Spleen (tissue), 11 donors: ENCODE data around the gene RABL6. TPM values are rescaled to one million over a fixed set of nuclear protein-coding genes. Genes with fewer than 3 reads are reported as not detected.
"Not testable (repeated sequence)": the region's sequence is repeated elsewhere in the genome, so short reads cannot be mapped to it uniquely, and the experiment has no call there.

ENCODE experiments used
- DNase-seq: peaks from one replicate; pipeline ENCODE4 v3.0.0-alpha.2; 2020
- H3K27ac ChIP-seq, 8 donors: fragments of 200-600 bp; sonication (generic) in 7 of 8; 1 replicate in 4 of 8; 2 replicates in 4 of 8; pipeline versions ENCODE4 v1.5.0 to v1.8.0; 2016 to 2021; ENCODE audit warnings: inconsistent platforms in 4 of 8, mild to moderate bottlenecking in 4 of 8, moderate library complexity in 1 of 8
- H3K27me3 ChIP-seq, 7 donors: fragments of 200-600 bp; sonication (generic) in 6 of 7; replicated peaks in 1 of 7; 1 replicate in 4 of 7; 2 replicates in 3 of 7; pipeline versions ENCODE4 v1.5.0 to v1.8.0; 2016 to 2021; ENCODE audit warnings: inconsistent platforms in 3 of 7, mild to moderate bottlenecking in 1 of 7
- H3K36me3 ChIP-seq, 6 donors: fragments of 200-600 bp; sonication (generic) in 5 of 6; 1 replicate in 4 of 6; 2 replicates in 2 of 6; pipeline versions ENCODE4 v1.5.0 to v1.8.0; 2016 to 2021; ENCODE audit warnings: inconsistent platforms in 2 of 6
- H3K4me1 ChIP-seq, 6 donors: fragments of 200-600 bp; sonication (generic) in 5 of 6; 1 replicate in 3 of 6; 2 replicates in 3 of 6; pipeline versions ENCODE4 v1.5.0 to v1.8.0; 2016 to 2021; ENCODE audit warnings: inconsistent platforms in 3 of 6
- H3K4me3 ChIP-seq, 8 donors: fragments of 200-600 bp; sonication (generic) in 7 of 8; 1 replicate in 4 of 8; 2 replicates in 4 of 8; pipeline versions ENCODE4 v1.5.0 to v1.8.0; 2016 to 2021; ENCODE audit warnings: inconsistent platforms in 4 of 8, mild to moderate bottlenecking in 4 of 8, moderate library complexity in 2 of 8
- H3K9me3 ChIP-seq, 8 donors: fragments of 200-600 bp; sonication (generic) in 7 of 8; 1 replicate in 4 of 8; 2 replicates in 4 of 8; pipeline versions ENCODE4 v1.5.0 to v1.8.0; 2016 to 2021; ENCODE audit warnings: inconsistent platforms in 4 of 8
- CTCF ChIP-seq, 11 experiments: fragments of 200-600 bp in 7 of 11; fragments of 450-650 bp in 4 of 11; sonication (generic) in 4 of 11; IDR thresholded peaks in 8 of 11; conservative IDR thresholded peaks in 3 of 11; 1 replicate in 7 of 11; 2 replicates in 4 of 11; pipeline versions ENCODE4 v1.4.0 to v1.8.0; 2016 to 2021; ENCODE audit warnings: antibody characterized with exemption in 11 of 11, inconsistent platforms in 4 of 11, mild to moderate bottlenecking in 1 of 11
- POLR2A ChIP-seq, 3 donors: fragments of 450-650 bp; IDR thresholded peaks; one replicate each; pipeline ENCODE4 v1.5.1; 2017; ENCODE audit warnings: antibody characterized with exemption in 3 of 3, mild to moderate bottlenecking in 1 of 3
- POLR2AphosphoS5 ChIP-seq, 3 donors: sonication (generic); formaldehyde crosslinking; IDR thresholded peaks; one replicate each; pipeline ENCODE4 v1.5.1; 2017; ENCODE audit warnings: antibody characterized with exemption in 3 of 3
- WGBS, 5 donors: extraction: QIAGEN DNeasy Blood & Tissue Kit in 3 of 5; methylation state at CpG; one replicate each; pipeline versions ENCODE4 v1.1.5 to v1.1.7; 2013 to 2018; 5-methylcytosine and 5-hydroxymethylcytosine counted together
- intact Hi-C: fragments of 100-400 bp; cut with DNase I; formaldehyde crosslinking; loops from one replicate; pipeline ENCODE4 v1.15.0; 2023; ENCODE audit warnings: low total_unique reads
- polyA plus RNA-seq, 3 donors: library from polyadenylated mRNA; stranded (reverse); fragments of 200-250 nt; gene quantifications; one replicate each; pipeline ENCODE4 v1.2.1, GENCODE V29; 2013
- total RNA-seq, 7 donors: library from RNA; depleted of rRNA in 3 of 7; stranded (reverse); fragments of >200 nt in 3 of 7; fragmentation: NEBNext Ultra II Directional in 4 of 7; extraction: Animal tissue kit (Norgen Biotek cat#: 25700) in 4 of 7; gene quantifications; one replicate each; pipeline versions ENCODE4 v1.1.0 to v1.2.1, GENCODE V29; 2016 to 2021
- donor health status: healthy with polysubstance abuse.
- donor health status: DM: no; HTN: no; CAD: no; lungs with moderate emphysema.
- donor health status: DM: no; HTN: no; CAD: no.
- donor health status: Bipolar disorder and iron deficiency.
- donor health status: healthy.
- donor health status: DM: no; HTN: no; CAD: no.
- donor health status: DM: yes; HTN: yes; CAD: no.

RABL6 gene
- total and polyA plus RNA-seq, 10 donors: 32.7 to 70.0 (median 55.7) TPM

DNA sequence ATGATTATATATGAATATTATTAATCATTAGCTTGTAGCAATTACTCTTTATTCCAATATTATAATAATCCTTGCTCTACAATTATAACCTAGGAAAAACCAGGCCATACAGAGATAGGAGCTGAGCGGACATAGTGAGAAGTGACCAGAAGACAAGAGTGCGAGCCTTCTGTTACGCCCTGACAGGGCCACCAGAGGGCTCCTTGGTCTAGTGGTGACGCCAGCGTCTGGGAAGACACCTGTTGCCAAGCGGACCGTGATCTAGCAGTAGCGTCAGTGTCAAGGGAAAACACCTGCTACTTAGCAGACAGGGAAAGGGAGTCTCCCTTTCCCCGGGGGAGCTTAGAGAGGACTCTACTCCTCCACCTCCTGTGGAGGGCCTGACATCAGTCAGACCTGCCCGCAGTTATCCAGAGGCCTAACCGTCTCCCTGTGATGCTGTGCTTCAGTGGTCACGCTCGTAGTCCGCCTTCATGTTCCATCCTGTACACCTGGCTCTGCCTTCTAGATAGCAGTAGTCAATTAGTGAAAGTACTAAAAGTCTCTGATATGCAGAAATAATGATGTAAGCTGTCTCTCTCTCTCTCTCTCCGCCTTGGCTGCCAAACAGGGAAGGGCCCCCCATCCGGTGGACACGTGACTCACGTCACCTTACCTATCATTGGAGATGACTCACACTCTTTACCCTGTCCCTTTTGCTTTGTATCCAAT is 41.2 kb upstream of the RABL6 start:
- H3K9me3 ChIP-seq, H3K4me3 ChIP-seq, intact Hi-C loops, DNase-seq, H3K36me3 ChIP-seq: not testable (repeated sequence)
- TF ChIP-seq CTCF (IDR thresholded peaks at IDR 0.05 in 8 of 11, conservative IDR thresholded peaks at IDR 0.05 in 3 of 11): peak in 6 of 11 experiments; percentile 16 to 54 (median 44)
- Histone ChIP-seq H3K27me3 (peaks cover 0 to 60% (median 8%) of the 10 kb centered on the region in 7 donors), H3K4me1 (peaks cover 0 to 46% (median 10%) of the 10 kb centered on the region in 6 donors), H3K27ac (peak overlapping the region in 4 of 8 donors; percentile 33 to 55 (median 44))
- 38 to 51% (median 43%) methylated on average over 11 to 18 of the region's 18 CpGs for WGBS, 5 donors

DNA sequence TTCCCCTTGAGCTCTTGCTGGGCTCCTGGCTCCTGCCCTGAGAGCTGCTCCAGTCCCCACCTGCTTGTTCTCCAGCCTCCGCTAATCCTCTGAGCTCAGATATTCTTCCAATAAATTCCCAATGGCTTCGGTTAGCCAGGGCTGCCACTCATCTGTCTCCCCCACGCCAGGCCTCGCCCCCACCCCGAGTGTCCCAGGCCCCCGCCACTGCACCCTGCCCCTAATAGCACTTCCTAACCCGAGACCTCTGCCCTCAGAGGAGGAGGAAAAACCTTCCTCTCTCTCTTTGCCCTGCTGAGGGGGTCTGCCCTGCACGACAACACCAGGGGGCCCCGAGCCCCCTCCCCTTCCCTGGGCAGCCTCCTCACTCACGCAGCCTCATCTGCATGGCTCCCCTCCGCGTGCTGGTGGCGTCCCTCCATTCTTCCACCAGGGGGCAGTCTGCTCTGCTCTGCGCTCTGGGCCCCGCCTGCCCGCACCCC is 38.0 kb upstream of the RABL6 start:
- WGBS, 5 donors: 6 to 16% (median 11%) methylated on average over 6 to 16 of the region's 16 CpGs
- Histone ChIP-seq H3K27ac (no peak overlapping the region), H3K4me1 (peaks cover 0 to 38% (median 12%) of the 10 kb centered on the region in 6 donors), H3K27me3 (peaks cover 0 to 28% (median 0%) of the 10 kb centered on the region in 7 donors), H3K4me3 (no peak overlapping the region), H3K9me3 (peaks cover 0 to 10% (median 7%) of the 10 kb centered on the region in 8 donors), H3K36me3 (no peaks in the 10 kb centered on the region)
- TF ChIP-seq CTCF (IDR thresholded peaks at IDR 0.05 in 8 of 11, conservative IDR thresholded peaks at IDR 0.05 in 3 of 11): peak in 9 of 11 experiments; percentile 24 to 78 (median 60)
- TF ChIP-seq POLR2AphosphoS5 (IDR thresholded peaks at IDR 0.05): no peak
- no peak for DNase-seq
- intact Hi-C loops: no loop called here

GRCh38 chr9:136771907-136772415 is 35.8 kb upstream of the RABL6 start:
- no peak for DNase-seq
- Histone ChIP-seq H3K27me3 (peaks cover 0 to 22% (median 0%) of the 10 kb centered on the region in 7 donors), H3K4me3 (no peak overlapping the region), H3K4me1 (peaks cover 0 to 18% (median 7%) of the 10 kb centered on the region in 6 donors), H3K9me3 (peaks cover 0 to 10% (median 7%) of the 10 kb centered on the region in 8 donors), H3K36me3 (no peaks in the 10 kb centered on the region), H3K27ac (no peak overlapping the region)
- TF ChIP-seq POLR2AphosphoS5 (IDR thresholded peaks at IDR 0.05): no peak
- intact Hi-C loops: no loop called here
- WGBS, 5 donors: 65 to 81% (median 78%) methylated on average over 3 of the region's 3 CpGs

- Histone ChIP-seq H3K36me3 (no peaks in the 10 kb centered on the region), H3K4me1 (peaks cover 0 to 9% (median 2%) of the 10 kb centered on the region in 6 donors), H3K27ac (no peak overlapping the region), H3K4me3 (no peak overlapping the region), H3K27me3 (peaks cover 0 to 8% (median 0%) of the 10 kb centered on the region in 7 donors), H3K9me3 (peaks cover 0 to 10% (median 7%) of the 10 kb centered on the region in 8 donors)
- DNase-seq: peak; percentile 89
- WGBS, 5 donors: 67 to 84% (median 73%) methylated on average over 5 to 7 of the region's 7 CpGs
- TF ChIP-seq POLR2A (IDR thresholded peaks at IDR 0.05): no peak
- peak in 1 of 3 donors; percentile 34 for TF ChIP-seq POLR2AphosphoS5 (IDR thresholded peaks at IDR 0.05)
- no peak for TF ChIP-seq CTCF (IDR thresholded peaks at IDR 0.05 in 8 of 11, conservative IDR thresholded peaks at IDR 0.05 in 3 of 11)
- intact Hi-C loops: no loop called here
Measured at GRCh38 chr9:136773386-136774044, 34.2 kb upstream of the RABL6 start.
